ENCODE data around the gene IRX2.

The IRX2 gene

GRCh38 chr5:2750026-2750757, 1.3 kb downstream of the IRX2 start:
- H3K27me3 ChIP-seq (ENCODE audit: low read depth, low read length): no peaks in the 10 kb centered on the region
- TF ChIP-seq CTCF (IDR thresholded peaks at IDR 0.05; ENCODE audit: low read depth, low read length) (no peak), EZH2phosphoT487 (IDR thresholded peaks at IDR 0.05; ENCODE audit: low read depth) (no peak)
- no peaks in the 10 kb centered on the region for H3K79me2 ChIP-seq (ENCODE audit: low read length)
- H3K4me2 ChIP-seq (ENCODE audit: low read length): no peak overlapping the region
- H4K20me1 ChIP-seq (ENCODE audit: insufficient read depth, low read length): no peaks in the 10 kb centered on the region
- H3K36me3 ChIP-seq (replicated peaks; ENCODE audit: low read depth, low read length): no peaks in the 10 kb centered on the region
- no peaks in the 10 kb centered on the region for H3K9me3 ChIP-seq (ENCODE audit: insufficient read depth, low read length)
- H3K9ac ChIP-seq (ENCODE audit: low read length): no peak overlapping the region
- no peak overlapping the region for H2AFZ ChIP-seq (ENCODE audit: low read depth, low read length)
- no peak overlapping the region for H3K4me3 ChIP-seq (ENCODE audit: low read length)
- no peak overlapping the region for H3K27ac ChIP-seq (ENCODE audit: low read length)
- H3K4me1 ChIP-seq (ENCODE audit: low read length): no peaks in the 10 kb centered on the region

GRCh38 chr5:2749514-2750025, 1.9 kb downstream of the IRX2 start:
- H3K4me1 ChIP-seq (ENCODE audit: low read length): no peaks in the 10 kb centered on the region
- no peak overlapping the region for H3K9ac ChIP-seq (ENCODE audit: low read length)
- H3K27ac ChIP-seq (ENCODE audit: low read length): no peak overlapping the region
- TF ChIP-seq EZH2phosphoT487 (IDR thresholded peaks at IDR 0.05; ENCODE audit: low read depth) (no peak), CTCF (IDR thresholded peaks at IDR 0.05; ENCODE audit: low read depth, low read length) (no peak)
- no peaks in the 10 kb centered on the region for H3K27me3 ChIP-seq (ENCODE audit: low read depth, low read length)
- H3K4me3 ChIP-seq (ENCODE audit: low read length): no peak overlapping the region
- H3K36me3 ChIP-seq (replicated peaks; ENCODE audit: low read depth, low read length): no peaks in the 10 kb centered on the region
- no peak overlapping the region for H3K4me2 ChIP-seq (ENCODE audit: low read length)
- H2AFZ ChIP-seq (ENCODE audit: low read depth, low read length): no peak overlapping the region
- H3K9me3 ChIP-seq (ENCODE audit: insufficient read depth, low read length): no peaks in the 10 kb centered on the region
- no peaks in the 10 kb centered on the region for H3K79me2 ChIP-seq (ENCODE audit: low read length)
- H4K20me1 ChIP-seq (ENCODE audit: insufficient read depth, low read length): no peaks in the 10 kb centered on the region

GRCh38 chr5:2748861-2749513, 2.5 kb downstream of the IRX2 start:
- no peak overlapping the region for H3K4me3 ChIP-seq (ENCODE audit: low read length)
- no peaks in the 10 kb centered on the region for H3K79me2 ChIP-seq (ENCODE audit: low read length)
- no peak overlapping the region for H2AFZ ChIP-seq (ENCODE audit: low read depth, low read length)
- no peaks in the 10 kb centered on the region for H3K4me1 ChIP-seq (ENCODE audit: low read length)
- no peaks in the 10 kb centered on the region for H4K20me1 ChIP-seq (ENCODE audit: insufficient read depth, low read length)
- TF ChIP-seq CTCF (IDR thresholded peaks at IDR 0.05; ENCODE audit: low read depth, low read length) (no peak), EZH2phosphoT487 (IDR thresholded peaks at IDR 0.05; ENCODE audit: low read depth) (no peak)
- no peak overlapping the region for H3K9ac ChIP-seq (ENCODE audit: low read length)
- H3K27ac ChIP-seq (ENCODE audit: low read length): no peak overlapping the region
- H3K27me3 ChIP-seq (ENCODE audit: low read depth, low read length): no peaks in the 10 kb centered on the region
- H3K36me3 ChIP-seq (replicated peaks; ENCODE audit: low read depth, low read length): no peaks in the 10 kb centered on the region
- H3K4me2 ChIP-seq (ENCODE audit: low read length): no peak overlapping the region
- no peaks in the 10 kb centered on the region for H3K9me3 ChIP-seq (ENCODE audit: insufficient read depth, low read length)

GRCh38 chr5:2748179-2748860, 3.2 kb downstream of the IRX2 start:
- Histone ChIP-seq H4K20me1 (ENCODE audit: insufficient read depth, low read length) (no peaks in the 10 kb centered on the region), H3K79me2 (ENCODE audit: low read length) (no peaks in the 10 kb centered on the region), H3K4me1 (ENCODE audit: low read length) (no peaks in the 10 kb centered on the region), H3K4me2 (ENCODE audit: low read length) (no peak overlapping the region), H3K9ac (ENCODE audit: low read length) (no peak overlapping the region), H3K9me3 (ENCODE audit: insufficient read depth, low read length) (no peaks in the 10 kb centered on the region), H3K36me3 (replicated peaks; ENCODE audit: low read depth, low read length) (no peaks in the 10 kb centered on the region), H3K4me3 (ENCODE audit: low read length) (no peak overlapping the region), H2AFZ (ENCODE audit: low read depth, low read length) (no peak overlapping the region), H3K27me3 (ENCODE audit: low read depth, low read length) (no peaks in the 10 kb centered on the region), H3K27ac (ENCODE audit: low read length) (no peak overlapping the region)
- TF ChIP-seq CTCF (IDR thresholded peaks at IDR 0.05; ENCODE audit: low read depth, low read length): no peak
- no peak for TF ChIP-seq EZH2phosphoT487 (IDR thresholded peaks at IDR 0.05; ENCODE audit: low read depth)

Data from OCI-LY3 (cell line).